A673 (cell line): ENCODE results near the gene POMGNT1.

Experiments
- EZH2 ChIP-seq: fragments of 200-600 bp; sonication (generic); IDR thresholded peaks from 2 replicates; pipeline ENCODE4 v1.6.1; 2017; ENCODE audit warnings: borderline replicate concordance, low read depth, mild to moderate bottlenecking, mixed read lengths, antibody characterized with exemption, low read length; ENCODE audit not compliant: poor library complexity, severe bottlenecking
- TF ChIP-seq, protein P1 (sequence below): fragments of 300-800, 200-600 bp; sonication (generic); conservative IDR thresholded peaks from 2 replicates; pipeline ENCODE4 v1.5.1; 2017; ENCODE audit warnings: low read depth, mild to moderate bottlenecking, antibody characterized with exemption, low read length, moderate library complexity, mixed read lengths

DNA sequence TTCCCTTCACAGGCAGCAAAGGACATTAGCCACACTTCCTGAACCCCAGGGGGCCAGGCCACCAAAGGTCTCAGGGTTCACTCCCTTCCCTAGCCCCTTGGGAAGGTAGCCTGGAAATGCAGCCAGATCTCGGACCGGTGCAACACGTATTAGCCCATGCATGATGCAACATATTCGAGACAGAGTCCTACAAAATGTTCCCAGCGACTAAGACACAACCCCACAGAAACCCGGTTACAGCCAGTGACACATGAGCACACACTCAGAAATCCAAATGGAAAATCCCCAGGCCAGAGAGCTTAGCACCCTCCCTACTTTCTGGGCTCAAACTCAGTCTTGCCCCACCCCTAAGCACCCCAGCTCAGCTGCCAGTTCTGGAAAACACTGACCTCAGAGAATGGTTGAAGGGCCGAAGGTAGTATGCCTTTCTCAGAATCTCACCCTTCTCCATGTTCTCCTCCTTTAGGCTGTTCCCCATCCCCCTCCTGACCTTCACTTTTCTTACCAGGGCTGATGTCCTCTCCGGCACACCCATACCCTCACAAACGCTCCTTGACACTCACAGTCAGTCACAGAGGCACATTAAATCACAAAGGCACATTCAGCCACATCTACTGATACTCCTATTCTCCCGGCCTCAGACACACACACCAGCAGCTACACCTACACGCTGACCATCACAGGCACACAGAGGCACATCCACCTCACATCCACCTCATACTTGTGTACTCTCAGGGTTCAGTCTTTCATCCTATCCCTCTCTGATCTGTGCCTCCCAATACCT, 23.6 kb downstream of the POMGNT1 start, which contains the start of gene TSPAN1:
- TF ChIP-seq, protein P1, sequence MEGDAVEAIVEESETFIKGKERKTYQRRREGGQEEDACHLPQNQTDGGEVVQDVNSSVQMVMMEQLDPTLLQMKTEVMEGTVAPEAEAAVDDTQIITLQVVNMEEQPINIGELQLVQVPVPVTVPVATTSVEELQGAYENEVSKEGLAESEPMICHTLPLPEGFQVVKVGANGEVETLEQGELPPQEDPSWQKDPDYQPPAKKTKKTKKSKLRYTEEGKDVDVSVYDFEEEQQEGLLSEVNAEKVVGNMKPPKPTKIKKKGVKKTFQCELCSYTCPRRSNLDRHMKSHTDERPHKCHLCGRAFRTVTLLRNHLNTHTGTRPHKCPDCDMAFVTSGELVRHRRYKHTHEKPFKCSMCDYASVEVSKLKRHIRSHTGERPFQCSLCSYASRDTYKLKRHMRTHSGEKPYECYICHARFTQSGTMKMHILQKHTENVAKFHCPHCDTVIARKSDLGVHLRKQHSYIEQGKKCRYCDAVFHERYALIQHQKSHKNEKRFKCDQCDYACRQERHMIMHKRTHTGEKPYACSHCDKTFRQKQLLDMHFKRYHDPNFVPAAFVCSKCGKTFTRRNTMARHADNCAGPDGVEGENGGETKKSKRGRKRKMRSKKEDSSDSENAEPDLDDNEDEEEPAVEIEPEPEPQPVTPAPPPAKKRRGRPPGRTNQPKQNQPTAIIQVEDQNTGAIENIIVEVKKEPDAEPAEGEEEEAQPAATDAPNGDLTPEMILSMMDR = no peak
- TF ChIP-seq EZH2 = no peak
